Measurements from ENCODE around the gene ZMIZ1.

ZMIZ1 gene

DNA sequence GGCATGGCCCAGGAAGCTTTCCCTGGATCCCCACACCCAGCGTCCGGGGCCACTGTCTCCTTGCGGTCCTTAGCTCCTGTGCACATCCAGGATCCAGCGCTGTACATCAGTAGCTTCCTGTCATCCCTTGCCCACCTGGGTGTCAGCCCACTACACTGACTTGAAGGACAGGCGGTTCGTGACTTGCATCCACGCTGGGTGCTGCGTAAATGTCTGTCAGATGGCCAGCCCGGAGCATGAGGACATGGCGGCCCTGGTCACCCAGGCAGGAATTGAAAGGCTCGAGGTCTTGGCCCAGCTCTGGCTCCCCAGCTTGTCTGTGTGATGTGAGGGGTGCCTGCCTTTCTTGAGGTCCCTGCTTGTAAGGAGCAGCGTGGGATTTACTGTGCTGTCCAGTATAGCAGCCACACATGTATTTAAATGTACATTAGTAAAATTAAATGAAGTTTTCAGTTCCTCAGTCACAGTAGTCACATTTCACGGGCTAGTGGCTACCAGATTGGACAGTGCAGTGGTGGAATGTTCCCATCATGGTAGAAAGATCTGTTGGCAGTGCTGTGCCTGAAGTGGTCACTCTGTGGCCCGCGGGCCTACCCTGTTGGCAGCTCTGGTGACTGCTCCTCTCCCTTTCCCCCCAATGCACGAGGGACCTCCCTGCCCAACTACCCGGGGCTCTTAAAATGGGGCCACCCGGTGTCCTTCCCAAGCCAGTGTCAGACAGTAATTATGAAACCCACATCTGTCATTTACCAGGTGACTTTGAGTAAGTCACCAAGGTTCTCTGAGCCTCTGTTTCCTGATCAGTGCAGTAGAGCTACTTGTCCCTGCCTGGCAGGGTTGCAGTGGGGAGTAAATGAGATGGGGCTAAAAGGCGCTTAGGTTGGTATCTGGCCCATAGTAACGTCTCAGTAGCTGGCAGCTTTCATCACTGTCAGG, 180.7 kb downstream of the ZMIZ1 start:
- FAIRE-seq (no peak), DNase-seq (ENCODE audit: insufficient read length, low spot score) (no peak)

DNA sequence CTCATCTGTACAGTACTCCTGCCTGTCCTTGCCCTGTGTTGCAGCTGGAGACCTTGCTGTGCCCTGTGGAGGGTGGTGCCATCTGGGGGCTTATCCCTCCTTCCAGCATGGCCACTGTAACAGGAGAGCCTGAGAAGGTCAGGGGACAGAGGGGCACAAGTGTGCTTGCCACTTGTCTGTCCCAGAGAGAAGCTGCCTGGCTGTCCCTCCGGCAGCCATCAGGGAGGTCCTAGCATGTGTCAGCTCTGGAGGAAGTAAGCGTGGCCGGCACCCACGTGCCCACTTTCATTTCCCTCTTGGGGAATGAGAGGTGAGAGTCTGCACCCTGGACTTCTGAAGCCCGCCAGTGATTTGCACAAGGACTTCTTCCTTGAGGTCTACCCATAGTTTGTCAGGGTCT, 181.5 kb downstream of the ZMIZ1 start:
- DNase-seq (ENCODE audit: insufficient read length, low spot score) (no peak), FAIRE-seq (no peak)

- no peak for FAIRE-seq
Measured at GRCh38 chr10:79252450-79252849, 183.7 kb downstream of the ZMIZ1 start.

DNA sequence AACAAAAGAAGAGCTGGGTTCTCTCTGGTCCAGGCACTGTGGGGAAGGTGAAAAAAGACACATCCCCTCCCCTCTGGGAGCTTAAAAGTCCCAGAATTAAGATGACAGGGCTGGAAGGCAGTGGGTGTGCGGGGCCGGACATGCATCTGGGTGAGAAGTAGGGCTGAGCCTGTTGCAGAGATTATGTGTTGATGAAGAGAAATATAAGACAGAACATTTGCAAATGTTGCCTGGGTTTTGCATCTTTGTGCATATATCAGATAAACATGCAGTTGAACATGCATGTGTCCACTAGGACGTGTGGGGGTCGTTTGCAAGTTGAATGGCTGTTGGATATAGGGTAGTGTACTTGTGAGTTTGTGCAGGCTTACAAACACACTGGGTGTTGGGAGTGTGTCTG, 184.2 kb downstream of the ZMIZ1 start:
- no peak for FAIRE-seq
- DNase-seq (ENCODE audit: insufficient read length, low spot score): no peak

More at GRCh38 chr10:79252450-79252849, 183.7 kb downstream of the ZMIZ1 start:
- DNase-seq (ENCODE audit: insufficient read length, low spot score): no peak

GRCh38 chr10:79253704-79254103, 184.9 kb downstream of the ZMIZ1 start:
- FAIRE-seq: no peak
- no peak for DNase-seq (ENCODE audit: insufficient read length, low spot score)

GRCh38 chr10:79254333-79255006, 185.7 kb downstream of the ZMIZ1 start:
- DNase-seq (ENCODE audit: insufficient read length, low spot score) (no peak), FAIRE-seq (no peak)

- FAIRE-seq: no peak
- no peak for DNase-seq (ENCODE audit: insufficient read length, low spot score)
Measured at GRCh38 chr10:79255007-79255507, 186.3 kb downstream of the ZMIZ1 start.

DNA sequence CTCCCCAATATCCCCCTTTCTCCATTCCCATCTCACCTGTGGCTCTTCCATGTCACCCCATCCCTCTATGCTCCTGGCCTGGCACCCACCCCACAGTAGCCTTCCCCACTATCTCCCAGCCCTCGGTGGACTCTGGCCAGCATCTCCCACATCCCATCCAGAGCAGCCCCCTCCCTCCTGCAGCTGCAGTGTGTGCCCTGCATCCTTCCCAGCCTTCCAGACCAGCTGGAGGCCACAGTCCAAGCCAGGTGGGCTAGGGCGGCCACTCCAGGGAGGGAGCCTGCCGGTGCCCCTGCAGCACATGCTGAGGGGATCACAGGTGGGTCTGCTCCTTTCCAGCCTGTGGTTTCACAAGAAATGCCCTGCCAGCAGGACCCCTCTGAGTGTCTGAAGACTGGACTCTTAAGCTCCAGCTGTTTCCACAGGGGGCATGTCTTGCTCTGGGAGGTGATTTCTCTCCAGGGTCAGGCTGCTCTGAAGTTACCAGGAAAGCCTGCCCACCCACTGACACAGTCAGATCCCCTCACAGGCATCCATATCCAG, 187.6 kb downstream of the ZMIZ1 start:
- DNase-seq (ENCODE audit: insufficient read length, low spot score): no peak
- no peak for FAIRE-seq

DNA sequence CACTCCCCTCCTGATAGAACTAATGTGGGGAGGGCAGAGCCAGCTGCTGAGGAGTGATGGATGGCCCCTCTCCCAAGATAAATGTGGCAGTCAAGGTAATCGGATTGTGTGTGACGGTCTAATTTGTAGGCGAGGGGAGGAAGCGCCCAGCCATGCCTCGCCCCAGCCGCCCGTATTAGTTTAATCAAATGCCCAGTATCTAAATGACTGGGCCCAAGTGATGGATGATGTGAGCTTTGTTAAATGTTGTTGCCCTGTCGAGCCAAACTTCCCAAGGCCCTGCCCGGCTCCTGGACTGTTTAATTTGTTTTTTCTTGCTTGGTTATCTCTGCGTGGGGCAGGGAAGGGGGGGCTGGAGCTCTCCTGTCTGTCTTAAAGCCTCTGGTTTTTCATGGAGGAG, 190.1 kb downstream of the ZMIZ1 start:
- no peak for FAIRE-seq
- no peak for DNase-seq (ENCODE audit: insufficient read length, low spot score)

GRCh38 chr10:79259834-79260233, 191.1 kb downstream of the ZMIZ1 start:
- FAIRE-seq (no peak), DNase-seq (ENCODE audit: insufficient read length, low spot score) (no peak)

DNA sequence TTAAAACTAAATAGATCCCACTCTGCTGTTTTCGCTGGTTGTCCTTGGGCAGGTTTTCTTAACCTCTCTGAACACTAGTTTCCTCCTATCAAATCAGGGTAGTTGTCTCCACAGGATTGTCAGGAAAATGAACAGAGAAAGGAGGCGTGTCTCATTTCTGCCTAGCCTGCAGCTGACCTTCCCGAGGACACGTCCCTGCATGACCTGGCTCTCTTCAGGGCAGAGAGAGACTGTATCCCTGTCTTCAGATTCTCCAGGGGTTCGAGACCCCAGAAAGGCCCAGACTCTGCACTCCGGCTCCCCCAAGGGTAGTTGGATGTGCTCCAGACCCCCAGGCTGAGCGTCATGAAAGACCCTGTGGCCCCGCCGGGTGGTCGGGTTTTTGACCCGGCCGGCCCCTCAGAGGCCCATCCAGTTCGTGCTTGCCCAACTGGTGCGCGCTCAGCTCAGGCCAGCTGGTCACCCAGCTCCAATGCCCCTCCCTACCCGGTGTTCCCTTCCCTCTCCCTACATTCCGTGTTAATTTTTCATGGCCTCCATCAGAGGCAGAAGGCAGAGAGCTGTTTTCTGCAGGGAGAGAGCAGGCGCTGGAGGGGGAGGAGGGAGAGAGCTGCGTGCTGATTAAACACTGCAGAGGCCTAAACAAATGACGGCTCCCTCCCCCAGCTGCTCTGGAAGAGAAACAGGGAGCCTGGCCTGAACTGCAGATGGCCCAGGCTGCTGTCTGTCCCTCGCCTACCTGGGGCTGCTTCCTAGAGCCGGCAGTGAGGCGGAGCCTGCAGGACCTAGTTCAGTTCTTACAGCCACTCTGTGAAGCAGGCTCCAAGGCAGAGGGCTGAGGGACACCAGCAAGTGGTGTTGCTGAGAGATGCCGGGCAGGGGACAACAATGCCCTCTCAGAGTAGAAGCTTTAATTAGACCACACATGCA, 192.3 kb downstream of the ZMIZ1 start:
- no peak for DNase-seq (ENCODE audit: insufficient read length, low spot score)
- no peak for FAIRE-seq

- FAIRE-seq (no peak), DNase-seq (ENCODE audit: insufficient read length, low spot score) (no peak)
Measured at GRCh38 chr10:79262131-79262530, 193.4 kb downstream of the ZMIZ1 start.

- no peak for DNase-seq (ENCODE audit: insufficient read length, low spot score)
- FAIRE-seq: no peak
Measured at GRCh38 chr10:79262959-79263746, 194.4 kb downstream of the ZMIZ1 start.

DNA sequence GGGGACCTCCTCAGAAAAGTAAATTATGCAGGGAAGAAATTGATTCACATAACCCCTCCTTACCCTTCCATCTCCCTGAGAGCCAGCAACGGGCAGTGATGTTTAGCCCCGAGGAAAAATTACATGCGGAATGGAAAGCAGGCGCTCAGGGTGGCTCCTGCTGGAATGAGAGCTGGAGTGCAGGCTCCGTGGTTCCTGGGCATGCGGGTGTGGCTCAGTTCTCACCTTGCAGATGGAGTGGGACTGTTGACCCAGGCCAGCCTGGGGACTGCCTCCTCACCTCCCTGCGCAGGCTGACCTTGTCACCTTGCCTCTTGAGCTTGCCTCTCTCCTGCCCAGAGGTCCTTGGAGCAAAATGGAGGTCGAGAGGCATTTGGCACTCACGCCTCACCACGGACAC, 195.2 kb downstream of the ZMIZ1 start:
- DNase-seq (ENCODE audit: insufficient read length, low spot score) (no peak), FAIRE-seq (no peak)

- FAIRE-seq (no peak), DNase-seq (ENCODE audit: insufficient read length, low spot score) (no peak)
Measured at GRCh38 chr10:79264942-79265341, 196.2 kb downstream of the ZMIZ1 start.

- no peak for FAIRE-seq
Measured at GRCh38 chr10:79266084-79266483, 197.3 kb downstream of the ZMIZ1 start.

GRCh38 chr10:79266543-79267312, 198.0 kb downstream of the ZMIZ1 start:
- FAIRE-seq: peak; percentile 89
- peak; percentile 85 for DNase-seq (ENCODE audit: insufficient read length, low spot score)

More at GRCh38 chr10:79266084-79266483, 197.3 kb downstream of the ZMIZ1 start:
- no peak for DNase-seq (ENCODE audit: insufficient read length, low spot score)

DNA sequence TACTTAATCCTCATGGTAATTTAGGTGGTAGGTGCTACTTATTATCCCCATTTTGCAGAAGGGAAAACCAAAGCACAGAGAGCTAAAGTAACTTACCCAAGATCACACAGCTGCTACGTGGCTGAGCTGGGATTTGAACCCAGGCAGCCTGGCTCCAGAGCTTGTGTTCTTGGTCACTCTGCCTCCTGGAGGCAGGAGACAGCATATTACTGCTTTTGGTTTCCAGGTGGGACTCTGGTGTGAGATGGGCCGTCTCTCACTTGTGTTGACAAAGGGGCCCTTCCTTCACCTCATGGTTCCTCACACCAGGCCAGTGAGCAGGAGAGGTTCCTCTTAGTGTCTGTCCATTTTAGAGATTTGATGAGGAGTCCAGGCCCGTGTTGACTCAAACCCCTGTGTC, 198.7 kb downstream of the ZMIZ1 start:
- peak; percentile 48 for FAIRE-seq

DNA sequence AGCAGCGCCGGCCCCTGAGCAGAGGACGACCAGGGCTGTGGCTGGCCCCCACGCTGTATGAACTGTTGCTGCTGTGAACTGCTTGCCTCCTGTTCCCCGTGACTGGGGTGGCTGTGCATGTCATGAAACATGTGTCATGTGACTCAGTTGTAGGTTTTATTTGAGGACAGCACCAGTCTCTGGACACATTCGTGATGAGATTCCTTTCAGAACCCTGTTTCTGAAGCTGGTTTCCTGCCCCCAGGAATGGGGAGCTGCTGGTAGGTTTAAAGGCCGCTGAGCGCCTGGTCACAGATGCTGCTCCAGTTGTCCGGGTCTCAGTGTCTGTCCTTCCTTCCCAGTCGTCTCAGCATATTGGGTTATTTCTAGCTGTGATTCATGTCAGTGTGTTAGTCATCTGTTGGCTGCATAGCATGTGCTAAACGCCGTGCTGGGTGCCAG, 199.4 kb downstream of the ZMIZ1 start:
- FAIRE-seq (no peak), DNase-seq (ENCODE audit: insufficient read length, low spot score) (no peak)

More for the DNA sequence above, 198.7 kb downstream of the ZMIZ1 start:
- DNase-seq (ENCODE audit: insufficient read length, low spot score): no peak

Measured in HTR-8/SVneo (cell line).